ENCODE measurements around the gene RPUSD1.

GRCh38 chr16:760065-760464 is 28.1 kb downstream of the RPUSD1 start:
- TF ChIP-seq CTCF (conservative IDR thresholded peaks at IDR 0.05) (no peak), EZH2 (IDR thresholded peaks at IDR 0.05; ENCODE audit: low read depth) (no peak)

Data from PC-9 (cell line).